ENCODE measurements around the gene CACNA1C.
A peak's percentile ranks its signal among the peaks of the same experiment; 100 is the strongest.

CACNA1C gene

GRCh38 chr12:2593045-2593444 is 540.3 kb downstream of the CACNA1C start:
- no peak for DNase-seq (ENCODE audit: low read depth)

DNA sequence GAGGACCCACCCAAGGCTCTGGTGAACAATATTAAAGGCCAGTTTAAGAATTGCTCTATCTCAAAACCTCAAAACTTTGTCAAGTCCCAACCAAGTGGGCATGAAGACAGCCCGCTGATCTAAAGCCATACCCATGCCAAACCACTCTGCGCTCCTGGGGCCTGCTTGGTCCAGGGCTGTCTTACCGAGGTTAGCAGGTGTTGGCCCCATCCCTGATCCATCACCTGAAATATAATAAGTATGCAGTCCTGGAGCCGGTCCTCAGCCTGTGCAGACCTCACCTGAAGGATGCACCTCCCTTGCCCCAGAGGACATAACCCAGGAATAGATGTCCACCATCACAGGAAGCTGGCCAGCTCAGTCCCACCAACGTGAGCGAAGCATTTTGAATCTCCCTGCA is 543.7 kb downstream of the CACNA1C start:
- DNase-seq (ENCODE audit: low read depth): no peak

DNA sequence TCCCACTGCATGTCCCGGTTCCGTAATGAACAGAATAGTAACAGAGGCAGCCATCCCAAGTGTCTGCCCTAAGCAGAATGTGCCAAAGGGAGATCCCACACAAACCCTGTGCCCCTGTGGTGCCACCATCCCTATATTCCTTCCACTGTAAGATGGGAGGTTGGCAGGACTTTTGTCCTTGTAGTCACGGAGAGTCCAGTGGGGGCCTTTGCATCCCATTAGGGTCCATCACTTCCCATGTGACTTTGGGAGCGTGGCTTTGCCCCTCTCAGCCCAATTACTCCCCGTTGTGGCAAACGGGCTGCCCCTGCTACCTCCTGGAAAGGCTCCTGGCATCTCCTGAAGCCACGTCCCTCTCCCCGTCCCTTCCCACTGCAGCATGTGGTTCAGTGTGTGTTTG is 552.5 kb downstream of the CACNA1C start:
- DNase-seq (ENCODE audit: low read depth): no peak

GRCh38 chr12:2606186-2606910 is 553.6 kb downstream of the CACNA1C start:
- DNase-seq (ENCODE audit: low read depth): no peak

DNA sequence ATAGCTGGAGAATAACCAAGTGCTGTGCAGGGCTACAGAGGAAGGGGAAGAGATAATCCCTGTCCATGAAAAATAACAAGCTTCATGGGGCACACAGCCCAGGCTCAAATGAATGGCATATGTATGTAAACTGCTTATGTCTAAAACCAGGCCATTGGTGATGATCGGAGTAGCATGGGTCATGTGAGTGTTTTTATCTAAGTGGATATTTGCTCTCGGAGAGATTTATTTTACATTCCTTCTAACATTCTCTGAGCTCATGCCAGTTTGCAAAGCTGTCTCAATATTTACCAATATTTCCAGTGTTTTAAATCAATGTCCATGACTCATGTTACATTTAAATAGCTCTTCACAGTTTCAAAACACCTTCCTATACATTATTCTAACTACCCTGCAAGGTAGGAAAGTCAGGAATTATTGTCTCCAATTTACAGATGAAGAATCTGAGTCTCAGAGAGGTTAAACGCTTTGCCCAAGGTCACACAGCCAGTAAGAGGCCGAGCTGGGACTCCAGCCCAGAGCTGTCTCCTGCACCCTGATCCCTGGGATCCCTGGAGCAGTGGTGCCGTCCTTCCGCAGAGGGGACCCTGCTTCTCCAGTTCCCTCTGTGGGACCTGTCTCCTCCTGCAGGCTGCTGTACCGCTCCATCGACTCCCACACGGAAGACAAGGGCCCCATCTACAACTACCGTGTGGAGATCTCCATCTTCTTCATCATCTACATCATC is 555.3 kb downstream of the CACNA1C start:
- no peak for DNase-seq (ENCODE audit: low read depth)

- no peak for DNase-seq (ENCODE audit: low read depth)
Observed at GRCh38 chr12:2608608-2608945, 555.8 kb downstream of the CACNA1C start.

GRCh38 chr12:2609020-2609419 is 556.2 kb downstream of the CACNA1C start:
- DNase-seq (ENCODE audit: low read depth): no peak

DNA sequence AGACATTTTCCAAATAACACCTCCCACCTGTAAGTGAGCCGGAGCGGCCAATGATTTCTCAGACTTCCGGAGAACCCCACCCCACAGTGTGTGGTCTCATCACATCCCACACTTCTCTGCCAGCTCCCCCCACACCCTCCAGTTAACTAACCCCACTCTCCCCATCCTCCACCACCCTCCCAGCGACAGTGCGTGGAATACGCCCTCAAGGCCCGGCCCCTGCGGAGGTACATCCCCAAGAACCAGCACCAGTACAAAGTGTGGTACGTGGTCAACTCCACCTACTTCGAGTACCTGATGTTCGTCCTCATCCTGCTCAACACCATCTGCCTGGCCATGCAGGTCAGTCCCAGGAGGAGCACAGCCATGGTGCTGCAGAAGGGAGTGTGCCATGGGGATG is 557.6 kb downstream of the CACNA1C start:
- no peak for DNase-seq (ENCODE audit: low read depth)

GRCh38 chr12:2613326-2614073 is 560.7 kb downstream of the CACNA1C start:
- peak; percentile 96 for DNase-seq (ENCODE audit: low read depth)

DNA sequence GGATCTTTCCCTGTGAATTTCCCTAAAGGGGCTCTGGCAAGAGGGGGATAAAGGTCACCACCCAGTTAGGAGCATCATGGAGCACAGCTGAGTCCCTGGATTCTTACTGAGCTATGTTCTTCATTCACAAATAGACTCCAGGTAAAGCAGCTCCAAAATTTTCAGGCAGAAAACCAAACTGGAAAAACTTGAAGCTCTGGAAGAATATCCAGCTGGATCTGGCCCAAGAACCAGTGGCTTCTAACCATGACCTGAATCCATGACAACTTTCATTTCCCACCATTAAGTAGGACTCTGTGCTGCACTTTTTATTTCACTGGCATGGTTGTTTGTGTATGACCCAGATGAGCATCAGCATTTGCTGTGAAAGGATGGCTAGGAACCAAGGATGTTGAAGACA is 561.6 kb downstream of the CACNA1C start:
- DNase-seq (ENCODE audit: low read depth): no peak

- no peak for DNase-seq (ENCODE audit: low read depth)
Observed at GRCh38 chr12:2615665-2616402, 563.0 kb downstream of the CACNA1C start.

- DNase-seq (ENCODE audit: low read depth): no peak
Observed at GRCh38 chr12:2616763-2617162, 564.0 kb downstream of the CACNA1C start.

GRCh38 chr12:2617365-2617764 is 564.6 kb downstream of the CACNA1C start:
- no peak for DNase-seq (ENCODE audit: low read depth)

- DNase-seq (ENCODE audit: low read depth): no peak
Observed at GRCh38 chr12:2618291-2618995, 565.7 kb downstream of the CACNA1C start.

DNA sequence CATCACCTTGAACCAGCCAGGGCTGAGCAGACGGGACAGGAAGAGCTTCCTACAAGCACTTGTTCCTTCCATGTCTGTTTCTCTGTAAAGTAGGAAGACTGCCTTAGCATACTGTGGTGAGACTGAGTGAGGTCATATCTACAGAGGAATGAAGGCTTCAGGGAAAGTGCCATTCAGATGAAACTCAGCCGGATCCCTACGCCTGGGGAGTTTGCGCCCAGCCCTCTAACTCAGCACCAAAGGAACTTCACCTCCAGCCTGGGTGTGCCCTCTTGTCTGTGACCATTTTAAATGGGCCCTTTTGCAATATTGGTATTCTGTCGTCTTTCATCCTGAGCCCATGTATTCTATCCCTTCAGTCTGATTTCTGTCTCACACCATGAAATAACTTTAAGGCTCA is 566.3 kb downstream of the CACNA1C start:
- DNase-seq (ENCODE audit: low read depth): no peak

GRCh38 chr12:2622460-2622859 is 569.7 kb downstream of the CACNA1C start:
- DNase-seq (ENCODE audit: low read depth): no peak

GRCh38 chr12:2623472-2623871 is 570.7 kb downstream of the CACNA1C start:
- no peak for DNase-seq (ENCODE audit: low read depth)

GRCh38 chr12:2624543-2625288 is 571.9 kb downstream of the CACNA1C start:
- DNase-seq (ENCODE audit: low read depth): no peak

DNA sequence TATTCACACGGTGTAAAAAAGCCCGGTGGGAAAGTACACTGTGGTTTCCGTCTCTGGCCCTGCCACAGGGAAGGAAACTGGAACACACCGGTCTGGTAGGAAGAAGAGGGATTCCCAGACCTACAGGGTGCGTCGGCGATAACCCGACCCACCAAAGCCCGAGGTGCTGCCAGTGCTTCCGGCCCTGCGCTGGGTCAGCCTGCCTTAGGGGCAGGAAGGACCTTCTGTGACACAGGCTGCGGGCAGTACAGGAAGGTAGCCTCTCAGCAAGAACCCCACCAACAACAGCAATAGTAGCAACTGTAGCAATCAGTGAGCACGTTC is 572.5 kb downstream of the CACNA1C start:
- no peak for DNase-seq (ENCODE audit: low read depth)

DNA sequence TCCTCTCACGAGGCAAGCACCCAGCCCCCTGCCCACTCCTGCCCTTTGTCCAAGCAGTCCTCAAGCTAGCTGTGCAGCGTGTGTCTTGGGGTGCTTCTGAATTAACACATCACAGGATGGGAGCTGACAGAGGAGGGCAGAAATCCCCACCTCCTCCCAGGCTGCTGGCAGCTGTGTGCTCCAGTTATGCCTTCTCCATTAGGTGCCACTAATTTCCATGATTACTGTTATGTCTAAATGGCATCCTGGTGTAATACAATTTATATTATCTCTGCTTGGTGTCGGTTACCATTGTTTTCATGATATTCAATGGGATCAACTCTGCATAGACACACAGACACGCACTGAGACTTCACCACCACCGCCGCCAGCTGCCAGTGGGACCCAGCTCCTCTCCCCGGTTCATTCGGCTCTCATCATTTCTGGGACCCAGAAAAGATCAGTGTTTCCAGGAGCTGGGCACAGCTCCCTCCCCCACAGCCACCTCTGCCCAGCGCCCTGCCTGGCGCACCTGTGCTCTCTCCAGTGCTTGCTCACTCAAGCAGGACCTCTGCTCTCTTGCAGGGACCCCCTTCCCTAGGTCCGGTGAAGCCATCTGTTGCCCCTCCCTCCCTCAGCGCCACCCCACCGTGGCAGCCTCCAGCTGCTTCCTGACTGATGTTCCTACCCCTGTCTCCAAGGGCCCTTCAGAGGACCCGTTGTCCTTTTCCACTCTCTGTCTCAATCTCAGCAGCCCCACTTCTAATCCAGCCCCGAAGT is 574.5 kb downstream of the CACNA1C start:
- DNase-seq (ENCODE audit: low read depth): no peak

DNA sequence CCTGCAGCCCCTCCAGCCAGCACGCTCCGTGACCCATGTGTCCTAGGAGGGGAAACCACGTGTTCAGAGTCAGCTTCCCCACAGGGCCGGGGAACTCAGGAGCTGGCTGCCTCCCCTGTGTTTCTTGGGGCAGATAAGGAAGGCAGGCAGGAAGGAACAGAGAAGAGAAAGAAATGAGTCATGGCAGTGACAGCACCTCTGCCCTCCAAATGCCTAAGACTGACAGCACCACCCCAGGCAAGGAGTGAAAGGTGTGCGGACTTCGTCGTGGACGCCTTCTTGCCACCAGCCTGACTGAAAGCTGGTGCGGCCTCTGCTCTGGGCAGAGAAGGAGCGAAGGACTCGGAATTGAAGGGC is 575.0 kb downstream of the CACNA1C start:
- no peak for DNase-seq (ENCODE audit: low read depth)

All from GM04504 (cell line).